Suppressor macrophage treated with lipopolysaccharide for 4 hours (primary cell): ENCODE measurements around the gene TTC22.

Experiments used
- DNase-seq: peaks from one replicate; pipeline ENCODE4 v3.0.0-alpha.2; 2020

Gene TTC22

GRCh38 chr1:54806931-54807611 lies 5.9 kb upstream of the TTC22 start:
- peak; percentile 60 for DNase-seq

GRCh38 chr1:54805981-54806381 lies 4.9 kb upstream of the TTC22 start:
- DNase-seq, result no peak

- DNase-seq, result no peak
Measured at GRCh38 chr1:54805466-54805865, 4.3 kb upstream of the TTC22 start.

GRCh38 chr1:54804471-54805132 lies 3.5 kb upstream of the TTC22 start:
- peak; percentile 79 for DNase-seq

GRCh38 chr1:54803761-54804470 lies 2.8 kb upstream of the TTC22 start:
- no peak for DNase-seq

GRCh38 chr1:54800041-54800898 lies 853 bp downstream of the TTC22 start:
- DNase-seq, result no peak

- DNase-seq, result peak; percentile 73
Measured at GRCh38 chr1:54798769-54799641, 2.1 kb downstream of the TTC22 start.

GRCh38 chr1:54798206-54798605 lies 2.9 kb downstream of the TTC22 start:
- DNase-seq, result no peak

- no peak for DNase-seq
Measured at GRCh38 chr1:54796902-54797301, 4.2 kb downstream of the TTC22 start.

- DNase-seq, result no peak
Measured at GRCh38 chr1:54795841-54796468, 5.2 kb downstream of the TTC22 start.

GRCh38 chr1:54795356-54795665 lies 5.8 kb downstream of the TTC22 start:
- no peak for DNase-seq

- DNase-seq, result peak; percentile 46
Measured at GRCh38 chr1:54794451-54795355, 6.4 kb downstream of the TTC22 start.

GRCh38 chr1:54792686-54793282 lies 8.3 kb downstream of the TTC22 start:
- no peak for DNase-seq

GRCh38 chr1:54791880-54792522 lies 9.1 kb downstream of the TTC22 start:
- DNase-seq, result peak; percentile 74

- DNase-seq, result no peak
Measured at GRCh38 chr1:54788459-54788858, 12.7 kb downstream of the TTC22 start.

- DNase-seq, result no peak
Measured at GRCh38 chr1:54787604-54788003, 13.5 kb downstream of the TTC22 start.

GRCh38 chr1:54786778-54787177 lies 14.3 kb downstream of the TTC22 start:
- no peak for DNase-seq

GRCh38 chr1:54784066-54784465 lies 17.1 kb downstream of the TTC22 start:
- no peak for DNase-seq

GRCh38 chr1:54782588-54782987 lies 18.5 kb downstream of the TTC22 start:
- no peak for DNase-seq

GRCh38 chr1:54782156-54782555 lies 19.0 kb downstream of the TTC22 start:
- DNase-seq, result no peak
